ENCODE results near the gene ZNF17.

Gene ZNF17

DNA sequence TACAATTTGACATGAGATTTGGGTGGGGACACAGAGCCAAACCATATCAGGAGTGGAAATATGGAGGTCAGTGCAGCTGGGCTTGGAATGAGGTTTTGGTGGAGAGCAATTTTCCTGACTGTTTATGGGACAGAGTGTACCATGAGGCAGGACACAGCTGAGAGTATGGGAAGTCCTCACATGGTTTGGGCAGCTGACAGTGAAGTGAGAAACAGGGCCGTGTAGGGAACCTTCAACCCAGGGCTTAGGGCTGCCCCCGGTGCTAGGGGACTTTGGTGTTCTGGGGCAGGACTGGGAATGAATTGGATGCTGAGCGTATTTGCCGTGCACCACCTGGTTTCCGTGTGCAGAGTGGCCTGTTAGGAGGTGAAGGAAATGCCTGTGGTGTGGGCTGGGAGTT, 15.3 kb upstream of the ZNF17 start:
- no peak overlapping the region for H3K4me3 ChIP-seq (ENCODE audit: low read length)
- DNase-seq (ENCODE audit: low read depth) = no peak
- TF ChIP-seq, protein P1, sequence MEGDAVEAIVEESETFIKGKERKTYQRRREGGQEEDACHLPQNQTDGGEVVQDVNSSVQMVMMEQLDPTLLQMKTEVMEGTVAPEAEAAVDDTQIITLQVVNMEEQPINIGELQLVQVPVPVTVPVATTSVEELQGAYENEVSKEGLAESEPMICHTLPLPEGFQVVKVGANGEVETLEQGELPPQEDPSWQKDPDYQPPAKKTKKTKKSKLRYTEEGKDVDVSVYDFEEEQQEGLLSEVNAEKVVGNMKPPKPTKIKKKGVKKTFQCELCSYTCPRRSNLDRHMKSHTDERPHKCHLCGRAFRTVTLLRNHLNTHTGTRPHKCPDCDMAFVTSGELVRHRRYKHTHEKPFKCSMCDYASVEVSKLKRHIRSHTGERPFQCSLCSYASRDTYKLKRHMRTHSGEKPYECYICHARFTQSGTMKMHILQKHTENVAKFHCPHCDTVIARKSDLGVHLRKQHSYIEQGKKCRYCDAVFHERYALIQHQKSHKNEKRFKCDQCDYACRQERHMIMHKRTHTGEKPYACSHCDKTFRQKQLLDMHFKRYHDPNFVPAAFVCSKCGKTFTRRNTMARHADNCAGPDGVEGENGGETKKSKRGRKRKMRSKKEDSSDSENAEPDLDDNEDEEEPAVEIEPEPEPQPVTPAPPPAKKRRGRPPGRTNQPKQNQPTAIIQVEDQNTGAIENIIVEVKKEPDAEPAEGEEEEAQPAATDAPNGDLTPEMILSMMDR (IDR thresholded peaks at IDR 0.05; ENCODE audit: insufficient read depth, low read depth, low read length, missing control alignments) = no peak

GRCh38 chr19:57398868-57399267, 12.1 kb upstream of the ZNF17 start:
- no peak for DNase-seq (ENCODE audit: low read depth)
- TF ChIP-seq, protein P1 (IDR thresholded peaks at IDR 0.05; ENCODE audit: insufficient read depth, low read depth, low read length, missing control alignments) = no peak
- H3K4me3 ChIP-seq (ENCODE audit: low read length) = no peak overlapping the region

DNA sequence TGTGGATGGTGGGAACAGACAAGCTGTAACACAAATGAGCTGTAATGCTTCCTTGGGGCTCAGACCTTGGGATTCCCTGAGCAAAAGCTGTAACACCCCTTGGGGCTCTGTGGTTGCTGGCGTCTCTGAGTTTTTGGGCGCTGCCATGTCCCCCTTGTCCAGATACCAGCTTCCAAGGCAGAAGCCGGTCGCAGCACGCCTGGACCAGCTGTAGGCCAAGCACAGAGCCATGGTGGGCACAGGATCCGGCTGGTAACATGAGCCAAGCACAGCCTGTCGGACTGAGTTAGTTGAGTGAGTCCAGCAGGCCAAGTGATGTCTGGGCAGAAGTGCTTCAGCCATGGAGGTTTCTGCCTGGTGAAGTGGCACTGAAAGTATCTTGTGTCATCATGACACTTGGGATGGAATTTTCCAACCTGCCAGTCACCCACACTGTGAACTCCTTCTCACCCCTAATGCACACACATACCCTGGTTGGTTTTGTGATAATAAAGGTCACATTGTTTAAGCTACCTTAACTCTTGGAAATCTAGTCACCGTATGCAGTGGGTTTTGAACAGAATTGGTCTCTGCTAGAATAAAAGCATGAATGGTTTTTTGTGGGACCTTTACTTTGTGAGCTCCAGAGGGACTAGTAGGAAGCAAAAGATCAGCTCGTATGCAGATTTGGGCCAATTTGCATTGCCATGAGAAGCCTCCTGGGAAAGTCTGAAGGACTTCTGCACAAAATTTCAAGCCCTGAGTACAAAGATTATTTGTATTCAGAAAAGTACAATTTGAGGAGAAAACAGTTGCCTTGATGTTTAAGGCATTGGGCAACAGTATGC, 7.0 kb upstream of the ZNF17 start:
- no peak overlapping the region for H3K4me3 ChIP-seq (ENCODE audit: low read length)
- DNase-seq (ENCODE audit: low read depth) = no peak
- TF ChIP-seq, protein P1 (IDR thresholded peaks at IDR 0.05; ENCODE audit: insufficient read depth, low read depth, low read length, missing control alignments) = no peak

DNA sequence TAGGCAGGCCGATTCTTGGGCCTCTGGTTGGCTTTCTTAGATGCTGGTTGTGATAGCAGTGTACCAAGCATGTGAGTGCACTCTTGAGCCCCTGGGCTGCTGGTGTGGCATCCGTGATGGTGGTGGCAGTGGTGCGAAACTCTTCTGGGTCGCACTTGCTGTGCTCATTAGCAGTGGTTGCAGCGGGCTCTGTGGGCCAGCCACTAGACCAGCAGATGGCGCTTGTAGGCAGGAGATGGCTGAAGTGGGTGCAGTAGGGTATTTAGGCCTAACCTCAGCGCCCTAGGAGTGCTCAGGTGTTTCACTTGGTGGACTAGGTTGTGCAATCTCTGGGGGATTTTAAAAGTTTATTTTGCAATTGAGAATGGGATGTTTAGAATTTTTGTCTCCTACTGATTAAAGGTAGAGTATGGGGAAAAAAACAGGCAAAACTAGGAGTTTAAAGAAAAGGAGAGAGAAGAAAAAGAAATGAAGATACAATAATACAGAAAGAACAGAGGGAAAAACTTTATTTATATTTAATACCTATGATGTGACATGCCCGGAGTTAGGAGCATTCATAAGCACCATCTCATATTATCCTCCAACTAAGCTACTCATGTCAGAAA, 4.3 kb upstream of the ZNF17 start:
- TF ChIP-seq, protein P1 (IDR thresholded peaks at IDR 0.05; ENCODE audit: insufficient read depth, low read depth, low read length, missing control alignments) = peak; percentile 94
- no peak overlapping the region for H3K4me3 ChIP-seq (ENCODE audit: low read length)
- peak; percentile 82 for DNase-seq (ENCODE audit: low read depth)

DNA sequence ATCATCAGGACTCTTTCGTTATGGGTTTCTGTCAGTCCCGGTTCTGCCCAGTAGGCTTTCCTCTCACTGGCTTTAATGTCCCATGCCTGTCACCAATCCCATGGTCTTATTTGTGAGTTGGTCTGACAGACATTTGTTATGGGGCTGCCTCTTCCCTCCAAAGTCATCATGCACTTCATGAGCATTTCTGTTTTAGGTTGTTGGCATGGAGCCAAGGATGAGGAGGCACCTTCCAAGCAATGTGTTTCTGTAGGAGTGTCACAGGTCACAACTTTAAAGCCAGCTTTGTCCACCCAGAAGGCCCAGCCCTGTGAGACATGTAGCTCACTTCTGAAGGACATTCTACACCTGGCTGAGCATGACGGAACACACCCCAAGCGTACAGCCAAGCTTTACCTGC, 8.5 kb downstream of the ZNF17 start:
- no peak for DNase-seq (ENCODE audit: low read depth)
- H3K4me3 ChIP-seq (ENCODE audit: low read length) = no peak overlapping the region
- TF ChIP-seq, protein P1 (IDR thresholded peaks at IDR 0.05; ENCODE audit: insufficient read depth, low read depth, low read length, missing control alignments) = no peak

- no peak overlapping the region for H3K4me3 ChIP-seq (ENCODE audit: low read length)
Measured at GRCh38 chr19:57421037-57421436, 10.1 kb downstream of the ZNF17 start.

More at GRCh38 chr19:57421037-57421436, 10.1 kb downstream of the ZNF17 start:
- TF ChIP-seq, protein P1 (IDR thresholded peaks at IDR 0.05; ENCODE audit: insufficient read depth, low read depth, low read length, missing control alignments) = no peak
- no peak for DNase-seq (ENCODE audit: low read depth)
